HG03439 (cell line): ENCODE results near the gene DAAM1.

ENCODE experiments used
- ATAC-seq: cut with Tn5 transposase; IDR thresholded peaks from one replicate; pipeline ENCODE4 v1.9.1; 2021; ENCODE audit warnings: mild to moderate bottlenecking, moderate library complexity; ENCODE audit not compliant: unreplicated experiment

DAAM1 gene

GRCh38 chr14:59281609-59282377 is 93.3 kb downstream of the DAAM1 start:
- no peak for ATAC-seq

GRCh38 chr14:59282378-59282765 is 93.9 kb downstream of the DAAM1 start:
- ATAC-seq, result no peak

GRCh38 chr14:59283361-59283760 is 94.9 kb downstream of the DAAM1 start:
- ATAC-seq, result no peak

GRCh38 chr14:59284059-59284458 is 95.6 kb downstream of the DAAM1 start:
- ATAC-seq, result no peak

GRCh38 chr14:59292028-59292427 is 103.6 kb downstream of the DAAM1 start:
- no peak for ATAC-seq

GRCh38 chr14:59292921-59293534 is 104.6 kb downstream of the DAAM1 start:
- no peak for ATAC-seq

- no peak for ATAC-seq
Measured at GRCh38 chr14:59293935-59294661, 105.6 kb downstream of the DAAM1 start.

- ATAC-seq, result no peak
Measured at GRCh38 chr14:59294662-59294992, 106.2 kb downstream of the DAAM1 start.

GRCh38 chr14:59295951-59296350 is 107.5 kb downstream of the DAAM1 start:
- ATAC-seq, result no peak

GRCh38 chr14:59296508-59296907 is 108.0 kb downstream of the DAAM1 start:
- ATAC-seq, result no peak

GRCh38 chr14:59297071-59297776 is 108.8 kb downstream of the DAAM1 start:
- ATAC-seq, result no peak

- no peak for ATAC-seq
Measured at GRCh38 chr14:59299731-59300130, 111.3 kb downstream of the DAAM1 start.

- peak; percentile 82 for ATAC-seq
Measured at GRCh38 chr14:59301354-59301753, 112.9 kb downstream of the DAAM1 start.

GRCh38 chr14:59302313-59302712 is 113.8 kb downstream of the DAAM1 start:
- no peak for ATAC-seq

GRCh38 chr14:59303216-59303615 is 114.7 kb downstream of the DAAM1 start:
- ATAC-seq, result no peak

- no peak for ATAC-seq
Measured at GRCh38 chr14:59305231-59305630, 116.8 kb downstream of the DAAM1 start.

GRCh38 chr14:59305836-59306555 is 117.5 kb downstream of the DAAM1 start:
- no peak for ATAC-seq

GRCh38 chr14:59306775-59307174 is 118.3 kb downstream of the DAAM1 start:
- ATAC-seq, result no peak

GRCh38 chr14:59308086-59308485 is 119.6 kb downstream of the DAAM1 start:
- ATAC-seq, result no peak

- ATAC-seq, result no peak
Measured at GRCh38 chr14:59308673-59309072, 120.2 kb downstream of the DAAM1 start.
